Uterus (tissue), 2 donors: Measurements from ENCODE around the gene PPP1R3E.

Experiments
- POLR2A ChIP-seq, 2 donors: fragments of 450-650 bp; IDR thresholded peaks; one replicate each; pipeline ENCODE4 v1.6.1; 2016; ENCODE audit warnings: antibody characterized with exemption in 2 of 2, mild to moderate bottlenecking in 1 of 2, moderate library complexity in 1 of 2
- TF ChIP-seq, protein P1 (sequence below), 4 experiments: fragments of 200-600 bp in 2 of 4; fragments of 450-650 bp in 2 of 4; sonication (generic) in 2 of 4; IDR thresholded peaks; one replicate each; pipeline ENCODE4 v1.5.1; 2016 to 2019; ENCODE audit warnings: antibody characterized with exemption in 4 of 4, mild to moderate bottlenecking in 2 of 4, moderate library complexity in 1 of 4

DNA sequence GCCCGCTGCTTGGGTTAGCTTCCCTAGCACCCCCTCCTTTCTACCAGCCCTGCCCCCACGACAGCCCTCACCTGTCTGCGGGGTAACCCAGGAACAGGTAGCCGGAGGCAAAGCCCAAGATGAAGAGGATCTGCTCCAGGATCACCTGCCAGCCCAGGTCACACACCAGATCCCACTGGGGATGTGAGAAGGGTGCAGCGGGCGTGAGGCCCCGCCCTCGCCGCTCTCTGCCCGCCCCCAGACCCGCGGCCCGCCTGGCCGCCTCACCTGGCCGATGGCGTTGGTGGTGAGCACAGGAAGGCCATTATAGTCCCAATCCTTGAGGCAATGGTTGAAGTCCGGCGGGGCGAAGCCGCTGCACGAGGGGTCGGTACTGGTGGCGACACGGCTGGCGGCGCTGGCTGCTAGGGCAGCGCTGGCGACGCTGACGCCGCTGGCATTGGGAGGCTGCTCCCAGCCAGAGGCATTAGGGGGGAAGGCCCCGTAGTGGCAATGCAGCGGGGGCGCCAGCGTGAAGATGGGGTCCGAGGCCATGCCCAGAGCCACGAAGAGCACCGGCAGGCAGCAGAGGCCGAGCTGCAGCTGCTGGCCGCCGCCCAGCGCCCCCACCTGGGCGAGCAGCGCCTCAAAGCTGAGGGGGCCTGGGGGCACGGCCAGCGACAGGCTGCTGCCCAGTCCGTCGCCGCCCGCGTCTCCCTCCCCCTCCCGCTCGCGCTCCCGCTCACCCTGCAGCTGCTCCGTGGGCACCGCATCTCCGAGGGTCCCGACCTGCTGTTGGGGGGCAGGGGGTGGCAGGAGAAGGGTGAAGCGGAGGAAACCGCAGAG is 49.2 kb upstream of the PPP1R3E start:
- TF ChIP-seq, protein P1, sequence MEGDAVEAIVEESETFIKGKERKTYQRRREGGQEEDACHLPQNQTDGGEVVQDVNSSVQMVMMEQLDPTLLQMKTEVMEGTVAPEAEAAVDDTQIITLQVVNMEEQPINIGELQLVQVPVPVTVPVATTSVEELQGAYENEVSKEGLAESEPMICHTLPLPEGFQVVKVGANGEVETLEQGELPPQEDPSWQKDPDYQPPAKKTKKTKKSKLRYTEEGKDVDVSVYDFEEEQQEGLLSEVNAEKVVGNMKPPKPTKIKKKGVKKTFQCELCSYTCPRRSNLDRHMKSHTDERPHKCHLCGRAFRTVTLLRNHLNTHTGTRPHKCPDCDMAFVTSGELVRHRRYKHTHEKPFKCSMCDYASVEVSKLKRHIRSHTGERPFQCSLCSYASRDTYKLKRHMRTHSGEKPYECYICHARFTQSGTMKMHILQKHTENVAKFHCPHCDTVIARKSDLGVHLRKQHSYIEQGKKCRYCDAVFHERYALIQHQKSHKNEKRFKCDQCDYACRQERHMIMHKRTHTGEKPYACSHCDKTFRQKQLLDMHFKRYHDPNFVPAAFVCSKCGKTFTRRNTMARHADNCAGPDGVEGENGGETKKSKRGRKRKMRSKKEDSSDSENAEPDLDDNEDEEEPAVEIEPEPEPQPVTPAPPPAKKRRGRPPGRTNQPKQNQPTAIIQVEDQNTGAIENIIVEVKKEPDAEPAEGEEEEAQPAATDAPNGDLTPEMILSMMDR (IDR thresholded peaks at IDR 0.05), result no peak
- TF ChIP-seq POLR2A (IDR thresholded peaks at IDR 0.05), result no peak
